C4-2B (cell line): ENCODE data around the gene PRSS3.

Experiments used
- ZFX ChIP-seq: fragments of 450-650 bp; IDR thresholded peaks from 2 replicates; pipeline ENCODE4 v1.6.1; 2017
- TF ChIP-seq, protein P1 (sequence below): fragments of 450-650 bp; conservative IDR thresholded peaks from 2 replicates; pipeline ENCODE4 v1.5.1; 2017; ENCODE audit warnings: mild to moderate bottlenecking

GRCh38 chr9:33818847-33819500 is 23.6 kb downstream of the PRSS3 start:
- TF ChIP-seq, protein P1, sequence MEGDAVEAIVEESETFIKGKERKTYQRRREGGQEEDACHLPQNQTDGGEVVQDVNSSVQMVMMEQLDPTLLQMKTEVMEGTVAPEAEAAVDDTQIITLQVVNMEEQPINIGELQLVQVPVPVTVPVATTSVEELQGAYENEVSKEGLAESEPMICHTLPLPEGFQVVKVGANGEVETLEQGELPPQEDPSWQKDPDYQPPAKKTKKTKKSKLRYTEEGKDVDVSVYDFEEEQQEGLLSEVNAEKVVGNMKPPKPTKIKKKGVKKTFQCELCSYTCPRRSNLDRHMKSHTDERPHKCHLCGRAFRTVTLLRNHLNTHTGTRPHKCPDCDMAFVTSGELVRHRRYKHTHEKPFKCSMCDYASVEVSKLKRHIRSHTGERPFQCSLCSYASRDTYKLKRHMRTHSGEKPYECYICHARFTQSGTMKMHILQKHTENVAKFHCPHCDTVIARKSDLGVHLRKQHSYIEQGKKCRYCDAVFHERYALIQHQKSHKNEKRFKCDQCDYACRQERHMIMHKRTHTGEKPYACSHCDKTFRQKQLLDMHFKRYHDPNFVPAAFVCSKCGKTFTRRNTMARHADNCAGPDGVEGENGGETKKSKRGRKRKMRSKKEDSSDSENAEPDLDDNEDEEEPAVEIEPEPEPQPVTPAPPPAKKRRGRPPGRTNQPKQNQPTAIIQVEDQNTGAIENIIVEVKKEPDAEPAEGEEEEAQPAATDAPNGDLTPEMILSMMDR: no peak
- no peak for TF ChIP-seq ZFX
